Uterus (tissue), 2 donors: ENCODE data around the gene RUVBL2.
"Not testable (repeated sequence)": the region's sequence is repeated elsewhere in the genome, so short reads cannot be mapped to it uniquely, and the experiment has no call there.

Experiments used
- CTCF ChIP-seq, 4 experiments: fragments of 200-600 bp in 2 of 4; fragments of 450-650 bp in 2 of 4; sonication (generic) in 2 of 4; IDR thresholded peaks; one replicate each; pipeline ENCODE4 v1.5.1; 2016 to 2019; ENCODE audit warnings: antibody characterized with exemption in 4 of 4, mild to moderate bottlenecking in 2 of 4, moderate library complexity in 1 of 4
- POLR2A ChIP-seq, 2 donors: fragments of 450-650 bp; IDR thresholded peaks; one replicate each; pipeline ENCODE4 v1.6.1; 2016; ENCODE audit warnings: antibody characterized with exemption in 2 of 2, mild to moderate bottlenecking in 1 of 2, moderate library complexity in 1 of 2

- TF ChIP-seq CTCF, POLR2A (IDR thresholded peaks at IDR 0.05): not testable (repeated sequence)
Observed at GRCh38 chr19:49030323-49030722, 36.6 kb downstream of the RUVBL2 start.
